ENCODE data around the gene FBXL20.
A peak's percentile ranks its signal among the peaks of the same experiment; 100 is the strongest.

The FBXL20 gene

GRCh38 chr17:39238311-39238972 lies 163.0 kb downstream of the FBXL20 start:
- Histone ChIP-seq H2AFZ (ENCODE audit: low read length) (peak overlapping the region; percentile 29; the same call in 1 of the 2 replicates), H3K4me2 (ENCODE audit: low read depth, low read length, poor library complexity, severe bottlenecking) (peak overlapping the region; percentile 45), H3K9me3 (ENCODE audit: insufficient read depth, low read depth, low read length) (no peaks in the 10 kb centered on the region), H3K36me3 (ENCODE audit: insufficient read depth, low read length) (no peaks in the 10 kb centered on the region), H3K27me3 (ENCODE audit: insufficient read depth, low read length, poor library complexity, severe bottlenecking) (no peaks in the 10 kb centered on the region), H3F3A (ENCODE audit: low read depth) (no peaks in the 10 kb centered on the region), H3K9ac (ENCODE audit: low read depth, low read length, poor library complexity, severe bottlenecking) (no peak overlapping the region), H4K20me1 (ENCODE audit: insufficient read depth, low read length, poor library complexity, severe bottlenecking) (no peaks in the 10 kb centered on the region), H3K79me2 (ENCODE audit: insufficient read depth, low read length) (no peaks in the 10 kb centered on the region), H3K9me2 (replicated peaks; ENCODE audit: low read depth, low read length) (no peaks in the 10 kb centered on the region), H3K4me1 (ENCODE audit: insufficient read depth, low read length, poor library complexity, severe bottlenecking) (peaks cover 25% of the 10 kb centered on the region), H3K4me3 (ENCODE audit: low read length, poor library complexity, severe bottlenecking) (no peak overlapping the region)
- TF ChIP-seq EZH2phosphoT487 (IDR thresholded peaks at IDR 0.05; ENCODE audit: borderline replicate concordance) = no peak
- TF ChIP-seq, protein P1, sequence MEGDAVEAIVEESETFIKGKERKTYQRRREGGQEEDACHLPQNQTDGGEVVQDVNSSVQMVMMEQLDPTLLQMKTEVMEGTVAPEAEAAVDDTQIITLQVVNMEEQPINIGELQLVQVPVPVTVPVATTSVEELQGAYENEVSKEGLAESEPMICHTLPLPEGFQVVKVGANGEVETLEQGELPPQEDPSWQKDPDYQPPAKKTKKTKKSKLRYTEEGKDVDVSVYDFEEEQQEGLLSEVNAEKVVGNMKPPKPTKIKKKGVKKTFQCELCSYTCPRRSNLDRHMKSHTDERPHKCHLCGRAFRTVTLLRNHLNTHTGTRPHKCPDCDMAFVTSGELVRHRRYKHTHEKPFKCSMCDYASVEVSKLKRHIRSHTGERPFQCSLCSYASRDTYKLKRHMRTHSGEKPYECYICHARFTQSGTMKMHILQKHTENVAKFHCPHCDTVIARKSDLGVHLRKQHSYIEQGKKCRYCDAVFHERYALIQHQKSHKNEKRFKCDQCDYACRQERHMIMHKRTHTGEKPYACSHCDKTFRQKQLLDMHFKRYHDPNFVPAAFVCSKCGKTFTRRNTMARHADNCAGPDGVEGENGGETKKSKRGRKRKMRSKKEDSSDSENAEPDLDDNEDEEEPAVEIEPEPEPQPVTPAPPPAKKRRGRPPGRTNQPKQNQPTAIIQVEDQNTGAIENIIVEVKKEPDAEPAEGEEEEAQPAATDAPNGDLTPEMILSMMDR (conservative IDR thresholded peaks at IDR 0.05; ENCODE audit: low read length) = no peak

DNA sequence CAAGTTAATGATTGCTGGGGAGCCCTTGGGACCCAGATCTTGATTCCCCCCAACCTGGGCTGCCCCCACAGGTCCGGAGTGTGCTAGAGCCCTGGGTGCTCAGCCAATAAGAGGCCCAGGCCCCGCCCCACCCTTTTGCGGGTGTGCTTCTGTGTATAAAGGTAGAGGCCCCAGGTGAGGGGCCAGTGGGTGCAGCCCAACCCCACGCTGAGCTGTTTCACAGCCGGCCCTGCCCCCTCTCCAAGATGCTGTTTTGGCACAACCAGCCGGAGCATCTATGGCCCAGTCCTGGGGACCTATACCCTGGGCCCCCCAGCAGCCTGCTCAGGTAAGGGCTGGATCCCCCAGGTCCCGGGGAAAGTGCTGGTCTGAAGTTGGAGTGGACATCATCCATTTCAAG lies 163.8 kb downstream of the FBXL20 start:
- Histone ChIP-seq H3K27me3 (ENCODE audit: insufficient read depth, low read length, poor library complexity, severe bottlenecking) (no peaks in the 10 kb centered on the region), H3K9ac (ENCODE audit: low read depth, low read length, poor library complexity, severe bottlenecking) (no peak overlapping the region), H3K4me2 (ENCODE audit: low read depth, low read length, poor library complexity, severe bottlenecking) (no peak overlapping the region), H2AFZ (ENCODE audit: low read length) (no peak overlapping the region), H4K20me1 (ENCODE audit: insufficient read depth, low read length, poor library complexity, severe bottlenecking) (no peaks in the 10 kb centered on the region), H3F3A (ENCODE audit: low read depth) (no peaks in the 10 kb centered on the region), H3K9me3 (ENCODE audit: insufficient read depth, low read depth, low read length) (no peaks in the 10 kb centered on the region), H3K9me2 (replicated peaks; ENCODE audit: low read depth, low read length) (no peaks in the 10 kb centered on the region), H3K36me3 (ENCODE audit: insufficient read depth, low read length) (no peaks in the 10 kb centered on the region), H3K4me3 (ENCODE audit: low read length, poor library complexity, severe bottlenecking) (no peak overlapping the region), H3K4me1 (ENCODE audit: insufficient read depth, low read length, poor library complexity, severe bottlenecking) (peaks cover 19% of the 10 kb centered on the region), H3K79me2 (ENCODE audit: insufficient read depth, low read length) (no peaks in the 10 kb centered on the region)
- TF ChIP-seq EZH2phosphoT487 (IDR thresholded peaks at IDR 0.05; ENCODE audit: borderline replicate concordance) = no peak
- TF ChIP-seq, protein P1 (conservative IDR thresholded peaks at IDR 0.05; ENCODE audit: low read length) = no peak

DNA sequence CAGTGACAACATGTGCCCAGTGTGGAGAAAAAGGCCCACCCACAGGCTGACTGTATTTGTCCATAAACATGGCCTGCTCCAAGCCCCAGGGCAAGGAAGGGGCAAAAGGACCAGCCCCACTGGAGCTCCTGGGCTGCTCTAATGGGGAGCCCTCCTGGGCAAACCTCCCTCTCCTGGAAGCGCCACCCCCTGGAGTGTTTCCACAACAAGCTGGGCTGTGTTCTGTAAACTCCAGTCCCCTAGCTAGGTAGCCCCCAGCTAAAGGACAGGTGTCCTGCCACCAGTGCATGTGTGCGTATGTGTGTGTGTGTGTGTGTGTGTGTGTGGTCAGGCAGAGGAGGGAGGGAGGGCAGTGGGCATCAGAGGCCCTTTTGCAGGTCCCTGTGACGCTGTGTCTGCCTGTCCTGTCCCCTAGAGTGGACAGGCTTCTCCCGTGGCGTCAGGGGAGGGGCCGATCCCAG lies 164.4 kb downstream of the FBXL20 start:
- H3K27me3 ChIP-seq (ENCODE audit: insufficient read depth, low read length, poor library complexity, severe bottlenecking) = no peaks in the 10 kb centered on the region
- no peaks in the 10 kb centered on the region for H3F3A ChIP-seq (ENCODE audit: low read depth)
- peaks cover 23% of the 10 kb centered on the region for H3K4me1 ChIP-seq (ENCODE audit: insufficient read depth, low read length, poor library complexity, severe bottlenecking)
- H3K9me3 ChIP-seq (ENCODE audit: insufficient read depth, low read depth, low read length) = no peaks in the 10 kb centered on the region
- H2AFZ ChIP-seq (ENCODE audit: low read length) = no peak overlapping the region
- H3K4me2 ChIP-seq (ENCODE audit: low read depth, low read length, poor library complexity, severe bottlenecking) = no peak overlapping the region
- H3K36me3 ChIP-seq (ENCODE audit: insufficient read depth, low read length) = no peaks in the 10 kb centered on the region
- H3K4me3 ChIP-seq (ENCODE audit: low read length, poor library complexity, severe bottlenecking) = no peak overlapping the region
- H4K20me1 ChIP-seq (ENCODE audit: insufficient read depth, low read length, poor library complexity, severe bottlenecking) = no peaks in the 10 kb centered on the region
- TF ChIP-seq EZH2phosphoT487 (IDR thresholded peaks at IDR 0.05; ENCODE audit: borderline replicate concordance) = no peak
- TF ChIP-seq, protein P1 (conservative IDR thresholded peaks at IDR 0.05; ENCODE audit: low read length) = no peak
- no peaks in the 10 kb centered on the region for H3K79me2 ChIP-seq (ENCODE audit: insufficient read depth, low read length)
- no peak overlapping the region for H3K9ac ChIP-seq (ENCODE audit: low read depth, low read length, poor library complexity, severe bottlenecking)
- H3K9me2 ChIP-seq (replicated peaks; ENCODE audit: low read depth, low read length) = no peaks in the 10 kb centered on the region

All from Loucy (cell line).